GM18498 (cell line): Measurements from ENCODE around the gene A1BG.
"Not testable (repeated sequence)": the region's sequence is repeated elsewhere in the genome, so short reads cannot be mapped to it uniquely, and the experiment has no call there.

Experiments used
- ATAC-seq: cut with Tn5 transposase; IDR thresholded peaks from one replicate; pipeline ENCODE4 v1.9.1; 2021; ENCODE audit warnings: mild to moderate bottlenecking, moderate library complexity; ENCODE audit not compliant: unreplicated experiment

Gene A1BG

GRCh38 chr19:58338825-58339558 is 14.3 kb downstream of the A1BG start:
- ATAC-seq, result no peak

- ATAC-seq, result no peak
Measured at GRCh38 chr19:58338336-58338735, 15.0 kb downstream of the A1BG start.

- ATAC-seq, result no peak
Measured at GRCh38 chr19:58336820-58337219, 16.5 kb downstream of the A1BG start.

- no peak for ATAC-seq
Measured at GRCh38 chr19:58336216-58336615, 17.1 kb downstream of the A1BG start.

- ATAC-seq, result no peak
Measured at GRCh38 chr19:58335630-58336029, 17.7 kb downstream of the A1BG start.

- ATAC-seq, result no peak
Measured at GRCh38 chr19:58334691-58335249, 18.5 kb downstream of the A1BG start.

GRCh38 chr19:58332697-58333096 is 20.6 kb downstream of the A1BG start:
- ATAC-seq, result no peak

- no peak for ATAC-seq
Measured at GRCh38 chr19:58330458-58330857, 22.8 kb downstream of the A1BG start.

- ATAC-seq, result no peak
Measured at GRCh38 chr19:58328999-58329398, 24.3 kb downstream of the A1BG start.

- peak; percentile 88 for ATAC-seq
Measured at GRCh38 chr19:58326914-58327726, 26.2 kb downstream of the A1BG start, which contains the start of gene ZSCAN22. ZSCAN22 (plus strand) TSS chr19:58326994; CDS start chr19:58334803, 7,809 bp downstream.

- no peak for ATAC-seq
Measured at GRCh38 chr19:58326501-58326913, 26.8 kb downstream of the A1BG start.

- no peak for ATAC-seq
Measured at GRCh38 chr19:58325311-58326022, 27.8 kb downstream of the A1BG start.

GRCh38 chr19:58319241-58319640 is 34.1 kb downstream of the A1BG start:
- no peak for ATAC-seq

- ATAC-seq, result no peak
Measured at GRCh38 chr19:58318297-58318696, 35.0 kb downstream of the A1BG start.

GRCh38 chr19:58317476-58318072 is 35.7 kb downstream of the A1BG start:
- no peak for ATAC-seq

GRCh38 chr19:58315580-58315979 is 37.7 kb downstream of the A1BG start:
- no peak for ATAC-seq

- no peak for ATAC-seq
Measured at GRCh38 chr19:58311345-58311865, 41.9 kb downstream of the A1BG start.

GRCh38 chr19:58310685-58311084 is 42.6 kb downstream of the A1BG start:
- ATAC-seq, result not testable (repeated sequence)

- ATAC-seq, result no peak
Measured at GRCh38 chr19:58307736-58308135, 45.6 kb downstream of the A1BG start.

- no peak for ATAC-seq
Measured at GRCh38 chr19:58305932-58306323, 47.4 kb downstream of the A1BG start.
